GM19397 (cell line): ENCODE data around the gene PGAP3.

Experiments
- ATAC-seq: cut with Tn5 transposase; IDR thresholded peaks from one replicate; pipeline ENCODE4 v1.9.1; 2021; ENCODE audit warnings: mild to moderate bottlenecking, moderate library complexity; ENCODE audit not compliant: unreplicated experiment

Gene PGAP3

DNA sequence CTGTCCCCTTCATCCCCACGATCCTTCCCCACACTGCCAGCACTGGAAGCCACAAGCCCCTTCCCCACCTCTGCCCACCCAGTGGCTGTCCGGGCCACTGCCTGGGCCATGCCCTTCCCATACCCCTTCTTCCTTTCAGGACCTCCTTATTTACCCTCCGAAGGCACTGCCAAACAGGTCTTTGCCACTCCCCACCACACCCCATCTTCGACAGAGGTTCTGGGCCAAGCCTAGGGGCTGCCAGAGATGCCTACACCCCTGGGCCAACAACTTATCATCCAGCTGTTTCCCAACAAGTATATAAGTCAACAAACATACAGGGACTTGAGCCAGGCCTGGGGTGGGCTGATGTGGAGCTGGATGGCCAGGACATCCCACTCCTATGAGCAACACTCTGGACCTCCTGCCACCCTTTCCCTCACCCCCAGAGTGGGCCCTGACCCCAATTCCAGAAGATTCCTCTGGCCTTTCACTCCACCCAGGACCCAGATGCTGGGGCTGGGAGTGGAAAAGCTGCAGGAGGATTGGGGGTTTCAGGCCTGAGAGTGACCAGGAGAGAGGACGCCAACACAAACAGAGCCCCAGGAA is 62.6 kb downstream of the PGAP3 start:
- ATAC-seq, result no peak

DNA sequence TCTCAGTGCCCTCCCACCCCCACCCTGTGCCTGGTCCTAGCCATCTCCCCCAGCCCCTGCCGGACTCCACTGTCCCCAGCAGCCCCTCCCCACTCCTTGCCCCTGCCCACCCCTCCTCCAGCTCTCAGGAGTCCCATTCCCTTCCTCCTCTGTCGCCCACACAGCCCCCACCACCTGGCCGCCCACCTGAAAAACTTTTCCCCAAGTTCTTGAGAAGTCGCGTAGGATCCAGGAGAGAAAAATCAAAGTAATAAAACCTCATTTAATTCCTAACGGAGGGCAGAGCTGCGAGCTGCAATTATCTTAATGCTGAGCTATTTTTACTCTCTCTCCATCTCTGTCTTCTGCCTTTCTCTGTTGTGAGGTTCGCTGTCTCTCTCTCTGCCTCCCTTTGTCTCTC is 63.5 kb downstream of the PGAP3 start:
- ATAC-seq, result no peak

DNA sequence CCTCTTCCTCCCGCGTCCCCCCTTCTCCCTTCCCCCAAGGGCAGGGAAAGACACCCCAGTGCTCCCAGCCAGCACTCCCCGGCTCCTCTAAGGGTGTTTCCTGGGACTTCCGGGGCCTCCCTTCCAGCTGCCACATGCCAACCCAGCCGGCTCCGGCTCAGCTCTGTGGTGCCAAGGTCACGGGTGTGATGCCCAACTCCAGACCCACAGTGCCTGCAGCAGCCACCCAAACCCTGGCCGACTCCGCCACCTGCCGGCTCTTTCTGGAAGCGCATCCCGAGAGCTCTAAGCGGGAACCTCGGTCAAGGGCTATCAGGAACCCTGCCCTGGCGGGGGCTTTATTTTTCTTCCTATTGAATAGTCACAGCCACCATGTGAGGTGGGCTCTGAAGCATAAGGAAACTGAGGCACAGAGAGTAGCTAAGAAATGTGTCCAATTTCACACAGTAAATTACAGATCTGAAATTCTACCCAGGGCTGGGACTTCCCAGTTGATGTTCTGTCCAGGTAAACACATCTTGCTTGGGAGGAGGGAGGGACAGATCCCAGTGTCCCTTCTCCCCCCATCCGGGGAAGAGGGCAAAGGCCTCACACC is 64.4 kb downstream of the PGAP3 start:
- no peak for ATAC-seq

DNA sequence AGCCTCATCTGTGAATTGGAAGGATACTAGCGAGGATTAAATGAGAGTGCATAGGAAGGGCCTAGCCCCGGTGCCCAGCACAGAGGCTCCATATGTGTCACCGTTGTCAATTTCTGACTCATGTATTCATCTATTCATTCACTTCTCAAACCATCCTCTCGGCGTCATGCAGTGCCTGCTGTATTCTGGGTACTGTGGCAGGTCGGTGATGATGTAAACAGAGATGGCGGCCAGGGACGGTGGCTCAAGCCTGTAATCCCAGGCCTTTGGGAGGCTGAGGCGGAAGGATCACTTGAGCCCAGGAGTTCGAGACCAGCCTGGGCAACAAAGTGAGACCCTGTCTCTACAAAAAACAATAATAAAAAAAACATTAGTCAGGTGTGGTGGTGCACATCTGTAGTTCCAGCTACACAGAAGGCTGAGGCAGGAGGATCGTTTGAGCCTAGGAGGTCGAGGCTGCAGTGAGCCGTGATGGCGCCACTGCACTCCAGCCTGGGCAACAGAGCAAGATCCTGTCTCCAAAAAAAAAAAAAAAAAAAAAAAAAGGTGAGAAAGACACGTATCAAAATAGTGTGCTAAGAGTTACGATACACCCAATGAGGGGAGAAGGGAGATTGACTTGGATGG is 65.4 kb downstream of the PGAP3 start:
- ATAC-seq, result no peak

DNA sequence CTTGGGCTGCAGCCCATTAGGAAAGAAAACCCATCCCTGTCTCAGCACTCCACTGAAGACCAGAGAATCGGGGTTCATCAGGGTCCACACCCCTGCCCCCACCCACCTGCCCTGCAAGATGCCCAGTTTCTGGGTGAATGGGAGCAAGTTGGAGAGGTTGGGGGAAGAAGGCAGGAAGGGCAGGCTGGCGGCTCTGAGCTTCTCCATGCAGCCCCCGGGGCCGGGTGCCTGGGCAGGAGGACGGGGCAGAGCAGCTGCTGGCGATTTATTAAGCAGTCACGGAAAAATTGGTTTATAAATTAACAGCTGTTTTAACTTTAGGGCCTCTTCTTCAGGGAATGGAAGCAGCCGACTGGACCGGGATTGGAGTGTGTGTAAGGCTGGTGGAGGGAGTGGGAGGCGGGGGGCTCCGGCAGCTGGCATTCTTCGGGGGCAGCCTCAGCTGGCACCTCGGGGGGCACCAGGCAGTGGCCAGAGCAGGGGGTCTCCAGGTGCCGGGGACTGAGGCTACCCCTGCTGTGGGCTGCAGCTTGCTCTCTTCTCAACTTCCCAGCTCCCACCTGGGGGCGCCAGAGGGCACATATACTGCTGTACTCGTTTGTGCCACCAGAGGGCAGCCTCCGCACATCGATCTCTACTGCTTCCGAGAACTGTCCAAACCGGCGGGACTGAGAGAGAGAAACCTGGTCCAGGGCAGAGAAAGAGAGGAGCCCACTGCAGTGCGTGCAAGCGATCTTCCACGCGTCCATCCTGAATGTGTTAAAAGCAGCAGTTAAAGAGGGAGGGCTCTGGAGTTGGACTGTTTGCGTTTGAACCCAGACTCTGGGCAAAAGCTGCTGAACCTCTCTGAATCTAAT is 66.1 kb downstream of the PGAP3 start:
- no peak for ATAC-seq
